Liver (tissue), 9 donors: Measurements from ENCODE around the gene CYP3A7. TPM values are rescaled to one million over a fixed set of nuclear protein-coding genes. Genes with fewer than 3 reads are reported as not detected.

Experiments
- DNase-seq: peaks from one replicate; pipeline ENCODE4 v3.0.0-alpha.2; 2017; ENCODE audit warnings: low spot score
- H3K27ac ChIP-seq, 2 donors: one replicate each; pipeline ENCODE4 v1.7.0; 2013; ENCODE audit warnings: inconsistent platforms in 2 of 2, low read length in 2 of 2, control low read depth in 1 of 2, low read depth in 1 of 2, mild to moderate bottlenecking in 1 of 2
- H3K27me3 ChIP-seq, 4 donors: one replicate each; pipeline versions ENCODE4 v1.6.1 to v1.7.0; 2013; ENCODE audit warnings: low read length in 3 of 4, inconsistent platforms in 1 of 4, mild to moderate bottlenecking in 1 of 4, moderate library complexity in 1 of 4; ENCODE audit not compliant: control insufficient read depth in 4 of 4, insufficient read depth in 4 of 4
- H3K36me3 ChIP-seq, 4 donors: one replicate each; pipeline versions ENCODE4 v1.6.1 to v1.7.0; 2013; ENCODE audit warnings: low read length in 3 of 4, mild to moderate bottlenecking in 3 of 4, low read depth in 1 of 4, moderate library complexity in 1 of 4; ENCODE audit not compliant: control insufficient read depth in 4 of 4, insufficient read depth in 3 of 4
- H3K4me1 ChIP-seq, 4 donors: one replicate each; pipeline versions ENCODE4 v1.6.1 to v1.7.0; 2013; ENCODE audit warnings: low read length in 3 of 4, mild to moderate bottlenecking in 3 of 4, moderate library complexity in 1 of 4; ENCODE audit not compliant: control insufficient read depth in 4 of 4, insufficient read depth in 4 of 4
- H3K4me3 ChIP-seq, 3 donors: one replicate each; pipeline versions ENCODE4 v1.6.1 to v1.7.0; 2013; ENCODE audit warnings: low read length in 3 of 3, control low read depth in 1 of 3, low read depth in 1 of 3, mild to moderate bottlenecking in 1 of 3
- H3K9ac ChIP-seq, 2 donors: one replicate each; pipeline ENCODE4 v1.7.0; 2013; ENCODE audit warnings: low read length in 2 of 2, mild to moderate bottlenecking in 2 of 2, moderate library complexity in 2 of 2, control low read depth in 1 of 2, low read depth in 1 of 2
- H3K9me3 ChIP-seq, 4 donors: one replicate each; pipeline versions ENCODE4 v1.6.1 to v1.7.0; 2013; ENCODE audit warnings: low read length in 3 of 4; ENCODE audit not compliant: control insufficient read depth in 4 of 4
- EGR1 ChIP-seq, 2 donors: IDR thresholded peaks; 2 replicates each; pipeline ENCODE4 v1.6.1; 2016 to 2018; ENCODE audit warnings: antibody characterized with exemption in 2 of 2, low read depth in 2 of 2
- FOXA1 ChIP-seq: IDR thresholded peaks from 2 replicates; pipeline ENCODE4 v1.6.1; 2016; ENCODE audit warnings: antibody characterized with exemption
- GABPA ChIP-seq, 2 donors: IDR thresholded peaks in 1 of 2; conservative IDR thresholded peaks in 1 of 2; 2 replicates each; pipeline ENCODE4 v1.6.1; 2016; ENCODE audit warnings: antibody characterized with exemption in 2 of 2, mild to moderate bottlenecking in 1 of 2, moderate library complexity in 1 of 2
- HNF4A ChIP-seq, 2 donors: conservative IDR thresholded peaks; 2 replicates each; pipeline ENCODE4 v1.6.1; 2016; ENCODE audit warnings: antibody characterized with exemption in 2 of 2, mild to moderate bottlenecking in 2 of 2
- JUND ChIP-seq, 2 donors: IDR thresholded peaks; 2 replicates each; pipeline ENCODE4 v1.6.1; 2016; ENCODE audit warnings: antibody characterized with exemption in 2 of 2
- NR2F2 ChIP-seq: IDR thresholded peaks from 2 replicates; pipeline ENCODE4 v1.6.1; 2016; ENCODE audit warnings: antibody characterized with exemption
- RAD21 ChIP-seq, 2 donors: IDR thresholded peaks; 2 replicates each; pipeline ENCODE4 v1.6.1; 2016; ENCODE audit warnings: antibody characterized with exemption in 2 of 2, mild to moderate bottlenecking in 2 of 2
- REST ChIP-seq: IDR thresholded peaks from 2 replicates; pipeline ENCODE4 v1.6.1; 2016; ENCODE audit warnings: antibody characterized with exemption, mild to moderate bottlenecking
- RXRA ChIP-seq, 2 donors: IDR thresholded peaks; 2 replicates each; pipeline ENCODE4 v1.6.1; 2017 to 2018; ENCODE audit warnings: antibody characterized with exemption in 2 of 2, mild to moderate bottlenecking in 1 of 2
- SP1 ChIP-seq: IDR thresholded peaks from 2 replicates; pipeline ENCODE4 v1.6.1; 2018; ENCODE audit warnings: antibody characterized with exemption, mild to moderate bottlenecking
- TAF1 ChIP-seq: conservative IDR thresholded peaks from 2 replicates; pipeline ENCODE4 v1.6.1; 2016; ENCODE audit warnings: antibody characterized with exemption, mild to moderate bottlenecking
- YY1 ChIP-seq: IDR thresholded peaks from 2 replicates; pipeline ENCODE4 v1.6.1; 2016; ENCODE audit warnings: antibody characterized with exemption, mild to moderate bottlenecking
- ZBTB33 ChIP-seq: IDR thresholded peaks from 2 replicates; pipeline ENCODE4 v1.6.1; 2016; ENCODE audit warnings: antibody characterized with exemption
- WGBS: extraction: QIAGEN DNeasy Blood & Tissue Kit; methylation state at CpG from one replicate; pipeline ENCODE4 v1.1.7; 2013; 5-methylcytosine and 5-hydroxymethylcytosine counted together
- polyA plus RNA-seq, 2 donors: library from polyadenylated mRNA; stranded (reverse) in 1 of 2; unstranded in 1 of 2; fragments of 200-250 nt in 1 of 2; fragments of >200 nt in 1 of 2; fragmentation: Nextera tagmentation in 1 of 2; extraction: Ambion mirVana in 1 of 2; gene quantifications; one replicate each; pipeline versions ENCODE4 v1.2.1 to v1.2.3, GENCODE V29; 2013 to 2015
- total RNA-seq, 2 donors: library from RNA; depleted of rRNA; stranded (reverse); fragments of >200 nt; gene quantifications; one replicate each; pipeline ENCODE4 v1.2.3, GENCODE V29; 2014
- TF ChIP-seq, protein P1 (sequence below): IDR thresholded peaks from 2 replicates; pipeline ENCODE4 v1.6.1; 2016; ENCODE audit warnings: antibody characterized with exemption
- TF ChIP-seq, protein P2 (sequence below): fragments of 150-350 bp; IDR thresholded peaks from 2 replicates; pipeline ENCODE4 v1.5.1; 2017; ENCODE audit warnings: improper control_type of control experiment, low read depth, low read length; ENCODE audit not compliant: missing input control
- TF ChIP-seq, protein P3 (sequence below): IDR thresholded peaks from 2 replicates; pipeline ENCODE4 v1.6.1; 2016; ENCODE audit warnings: antibody characterized with exemption
- donor health status: healthy.
- donor health status: healthy.
- donor health status: healthy.
- donor health status: healthy.
- donor health status: healthy.

The CYP3A7 gene
- total and polyA plus RNA-seq, 4 donors: 36.1 to 2,448 (median 83.4) TPM

DNA sequence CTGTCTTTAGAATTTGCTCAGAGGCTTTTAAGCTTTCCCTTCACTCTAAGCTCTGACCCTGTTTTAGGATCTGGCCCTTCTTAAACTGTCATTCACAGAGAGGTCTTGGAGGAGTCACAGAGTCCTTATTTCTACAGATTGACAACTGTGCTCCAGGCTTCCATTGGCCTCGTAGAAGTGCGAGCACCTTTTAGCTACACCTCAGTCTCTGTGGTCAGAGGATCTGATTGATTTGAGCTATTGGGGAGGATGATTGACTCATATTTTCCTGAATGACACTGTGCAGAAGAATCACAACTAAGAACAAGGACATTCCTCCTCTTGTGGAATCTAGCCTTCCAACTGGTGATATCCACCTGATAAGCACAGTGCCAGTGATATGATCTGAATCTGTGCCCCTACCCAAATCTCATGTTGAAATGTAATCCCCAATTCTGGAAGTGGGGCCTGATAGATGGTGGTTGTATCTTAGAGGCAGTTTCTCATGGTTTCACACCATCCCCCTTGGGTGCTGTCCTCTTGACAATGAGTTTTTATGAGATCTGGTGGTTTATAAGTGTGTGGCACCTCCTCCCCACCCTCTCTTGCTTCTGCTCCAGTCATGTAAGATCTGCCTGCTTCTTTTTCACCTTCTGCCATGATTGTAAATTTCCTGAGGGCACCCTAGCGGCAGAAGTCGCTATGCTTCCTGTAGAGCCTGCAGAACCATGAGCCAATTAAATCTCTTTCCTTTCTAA lies 3.2 kb downstream of the CYP3A7 start:
- Histone ChIP-seq H3K4me1 (peaks cover 8 to 14% (median 9%) of the 10 kb centered on the region in 4 donors), H3K36me3 (no peaks in the 10 kb centered on the region), H3K4me3 (no peak overlapping the region), H3K27me3 (no peaks in the 10 kb centered on the region), H3K9me3 (no peaks in the 10 kb centered on the region), H3K9ac (no peak overlapping the region), H3K27ac (no peak overlapping the region)
- no peak for DNase-seq
- 94% methylated on average over 4 of the region's 4 CpGs for WGBS
- no peak for TF ChIP-seq REST
- no peak for TF ChIP-seq RXRA (IDR thresholded peaks at IDR 0.05)
- no peak for TF ChIP-seq RAD21 (IDR thresholded peaks at IDR 0.05)
- no peak for TF ChIP-seq HNF4A (conservative IDR thresholded peaks at IDR 0.05)
- no peak for TF ChIP-seq EGR1 (IDR thresholded peaks at IDR 0.05; ENCODE audit: low read depth in 2 of 2)
- TF ChIP-seq ZBTB33: no peak
- no peak for TF ChIP-seq TAF1
- no peak for TF ChIP-seq JUND (IDR thresholded peaks at IDR 0.05)
- TF ChIP-seq, protein P1, sequence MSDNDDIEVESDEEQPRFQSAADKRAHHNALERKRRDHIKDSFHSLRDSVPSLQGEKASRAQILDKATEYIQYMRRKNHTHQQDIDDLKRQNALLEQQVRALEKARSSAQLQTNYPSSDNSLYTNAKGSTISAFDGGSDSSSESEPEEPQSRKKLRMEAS: no peak
- no peak for TF ChIP-seq SP1

GRCh38 chr7:99730992-99731391 lies 4.0 kb downstream of the CYP3A7 start:
- Histone ChIP-seq H3K9me3 (no peaks in the 10 kb centered on the region), H3K36me3 (no peaks in the 10 kb centered on the region), H3K27me3 (no peaks in the 10 kb centered on the region), H3K9ac (no peak overlapping the region), H3K4me1 (peaks cover 8 to 14% (median 9%) of the 10 kb centered on the region in 4 donors), H3K4me3 (no peak overlapping the region), H3K27ac (no peak overlapping the region)
- no peak for DNase-seq
- 93% methylated on average over 3 of the region's 3 CpGs for WGBS
- TF ChIP-seq RAD21 (IDR thresholded peaks at IDR 0.05): no peak
- TF ChIP-seq GABPA (IDR thresholded peaks at IDR 0.05 in 1 of 2, conservative IDR thresholded peaks at IDR 0.05 in 1 of 2): no peak
- no peak for TF ChIP-seq FOXA1
- TF ChIP-seq, protein P2, sequence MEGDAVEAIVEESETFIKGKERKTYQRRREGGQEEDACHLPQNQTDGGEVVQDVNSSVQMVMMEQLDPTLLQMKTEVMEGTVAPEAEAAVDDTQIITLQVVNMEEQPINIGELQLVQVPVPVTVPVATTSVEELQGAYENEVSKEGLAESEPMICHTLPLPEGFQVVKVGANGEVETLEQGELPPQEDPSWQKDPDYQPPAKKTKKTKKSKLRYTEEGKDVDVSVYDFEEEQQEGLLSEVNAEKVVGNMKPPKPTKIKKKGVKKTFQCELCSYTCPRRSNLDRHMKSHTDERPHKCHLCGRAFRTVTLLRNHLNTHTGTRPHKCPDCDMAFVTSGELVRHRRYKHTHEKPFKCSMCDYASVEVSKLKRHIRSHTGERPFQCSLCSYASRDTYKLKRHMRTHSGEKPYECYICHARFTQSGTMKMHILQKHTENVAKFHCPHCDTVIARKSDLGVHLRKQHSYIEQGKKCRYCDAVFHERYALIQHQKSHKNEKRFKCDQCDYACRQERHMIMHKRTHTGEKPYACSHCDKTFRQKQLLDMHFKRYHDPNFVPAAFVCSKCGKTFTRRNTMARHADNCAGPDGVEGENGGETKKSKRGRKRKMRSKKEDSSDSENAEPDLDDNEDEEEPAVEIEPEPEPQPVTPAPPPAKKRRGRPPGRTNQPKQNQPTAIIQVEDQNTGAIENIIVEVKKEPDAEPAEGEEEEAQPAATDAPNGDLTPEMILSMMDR: no peak
- TF ChIP-seq EGR1 (IDR thresholded peaks at IDR 0.05; ENCODE audit: low read depth in 2 of 2): no peak
- no peak for TF ChIP-seq JUND (IDR thresholded peaks at IDR 0.05)
- no peak for TF ChIP-seq TAF1
- TF ChIP-seq NR2F2: no peak
- TF ChIP-seq, protein P3, sequence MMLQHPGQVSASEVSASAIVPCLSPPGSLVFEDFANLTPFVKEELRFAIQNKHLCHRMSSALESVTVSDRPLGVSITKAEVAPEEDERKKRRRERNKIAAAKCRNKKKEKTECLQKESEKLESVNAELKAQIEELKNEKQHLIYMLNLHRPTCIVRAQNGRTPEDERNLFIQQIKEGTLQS: no peak
- no peak for TF ChIP-seq HNF4A (conservative IDR thresholded peaks at IDR 0.05)
- no peak for TF ChIP-seq ZBTB33
- TF ChIP-seq REST: no peak
- no peak for TF ChIP-seq SP1
- TF ChIP-seq YY1: no peak
- TF ChIP-seq, protein P1: no peak
